SHP77 (cell line): ENCODE data around the gene ZBTB17.

Experiments
- DNase-seq, 2 experiments: peaks; one replicate each; lab custom pipeline; 2025; lab: John Stamatoyannopoulos, UW

Gene ZBTB17

DNA sequence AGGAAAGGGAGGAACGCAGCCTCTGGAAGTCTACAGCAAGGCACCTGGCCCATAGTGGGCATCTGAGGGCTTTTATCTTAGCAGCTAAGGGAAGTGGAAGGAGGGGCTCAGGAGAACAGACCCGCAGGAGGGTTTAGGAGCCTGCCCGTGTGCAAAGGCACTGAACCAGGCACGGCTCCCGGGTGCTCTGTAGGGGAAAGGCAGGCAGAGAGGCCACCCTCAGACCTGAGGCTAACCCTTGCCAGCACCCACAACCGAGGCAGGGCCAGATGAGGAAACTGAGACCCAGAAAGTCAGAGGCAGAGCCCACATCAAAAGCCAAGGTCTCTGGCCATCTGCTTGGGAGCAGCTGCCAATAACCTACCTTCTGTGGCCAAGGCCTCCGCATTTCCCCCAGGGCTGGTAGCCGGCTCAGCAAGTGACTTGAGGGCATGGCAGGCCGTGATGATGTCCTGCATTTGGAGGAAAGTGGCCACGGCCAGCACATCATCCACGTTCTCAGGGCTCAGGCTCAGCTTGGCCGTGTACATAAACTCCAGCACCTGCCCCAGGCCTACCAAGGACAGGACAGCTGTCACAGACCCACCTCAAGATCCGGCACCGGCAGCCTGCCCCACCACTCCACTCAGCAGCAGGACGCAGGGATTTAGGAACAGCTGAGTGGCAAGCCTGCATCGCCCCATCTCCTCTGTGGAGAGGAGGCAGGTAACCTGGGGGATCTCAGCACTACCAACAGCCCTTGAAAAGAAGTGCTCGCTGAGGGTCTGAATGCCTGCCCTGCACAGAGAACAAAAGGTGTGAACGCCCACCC is 29.1 kb downstream of the ZBTB17 start:
- no peak for DNase-seq

DNA sequence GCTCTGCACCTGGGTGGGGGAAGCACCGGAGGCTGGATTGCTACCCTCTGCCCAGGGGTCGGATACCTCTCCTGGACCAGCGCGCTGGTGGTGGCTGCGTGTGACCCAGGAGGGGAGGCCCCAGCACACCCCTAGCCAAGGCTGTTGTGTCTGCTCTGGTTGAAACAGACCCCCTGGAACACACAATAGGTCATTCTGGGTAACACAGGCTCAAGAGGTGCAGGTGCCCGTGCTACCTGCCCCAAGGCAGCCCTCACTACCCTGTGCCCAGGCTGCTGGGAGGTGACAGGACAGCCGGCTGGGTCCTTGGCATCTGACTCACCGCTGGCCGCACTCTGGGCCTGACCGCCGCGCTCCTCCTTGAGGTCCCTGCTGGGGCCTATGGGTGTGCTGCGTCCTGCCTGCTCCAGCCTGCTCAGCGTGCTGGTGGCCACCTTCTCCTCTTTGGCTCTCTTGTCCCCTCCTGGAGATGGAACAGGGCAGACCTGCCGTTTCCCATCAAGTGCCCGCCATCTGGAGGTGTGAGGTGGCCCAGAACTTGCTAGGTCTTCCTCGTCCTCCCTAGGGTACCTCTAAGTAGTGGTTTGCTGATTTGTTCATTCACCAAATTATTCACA is 30.0 kb downstream of the ZBTB17 start:
- DNase-seq, result no peak

DNA sequence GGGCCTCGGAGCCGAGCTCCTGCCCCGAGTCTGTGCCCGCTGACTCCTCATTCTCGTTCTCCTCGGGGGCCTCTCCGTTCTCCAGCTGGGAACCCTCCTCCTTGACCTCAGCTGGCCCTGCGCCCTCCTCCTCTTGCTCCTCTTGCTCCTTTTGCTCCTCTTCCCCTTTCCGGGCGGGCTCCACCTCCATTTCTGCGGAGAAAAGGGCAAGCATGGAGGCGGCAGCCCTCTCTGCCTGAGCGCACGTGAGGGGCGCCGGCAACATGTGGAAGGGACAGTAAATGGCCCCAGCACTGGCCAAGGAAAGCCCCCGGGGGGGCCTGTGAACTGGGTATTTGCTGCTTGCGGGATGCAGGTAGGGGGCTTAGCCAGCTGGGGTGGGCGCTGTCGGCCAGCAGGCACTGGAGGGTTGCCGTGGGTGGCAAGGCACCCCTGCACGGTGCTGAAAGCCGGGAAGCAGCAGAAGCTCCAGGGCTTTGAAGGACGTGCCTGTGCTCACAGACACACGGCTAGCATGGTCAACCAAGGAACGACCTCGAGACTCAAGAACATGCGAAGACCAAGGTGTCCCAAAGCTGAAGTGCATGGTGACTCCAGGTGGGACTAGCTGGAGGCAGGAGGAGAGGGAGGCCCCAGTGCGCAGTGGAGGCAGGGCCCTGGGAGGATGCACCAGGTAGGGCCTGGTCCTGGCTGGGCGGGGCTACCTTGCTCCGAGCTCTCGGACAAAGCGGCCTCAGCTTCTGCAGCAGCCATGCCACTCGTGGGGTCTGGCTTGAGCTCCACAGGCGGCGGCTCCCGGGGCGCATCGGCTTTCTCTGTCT is 30.7 kb downstream of the ZBTB17 start:
- no peak for DNase-seq

DNA sequence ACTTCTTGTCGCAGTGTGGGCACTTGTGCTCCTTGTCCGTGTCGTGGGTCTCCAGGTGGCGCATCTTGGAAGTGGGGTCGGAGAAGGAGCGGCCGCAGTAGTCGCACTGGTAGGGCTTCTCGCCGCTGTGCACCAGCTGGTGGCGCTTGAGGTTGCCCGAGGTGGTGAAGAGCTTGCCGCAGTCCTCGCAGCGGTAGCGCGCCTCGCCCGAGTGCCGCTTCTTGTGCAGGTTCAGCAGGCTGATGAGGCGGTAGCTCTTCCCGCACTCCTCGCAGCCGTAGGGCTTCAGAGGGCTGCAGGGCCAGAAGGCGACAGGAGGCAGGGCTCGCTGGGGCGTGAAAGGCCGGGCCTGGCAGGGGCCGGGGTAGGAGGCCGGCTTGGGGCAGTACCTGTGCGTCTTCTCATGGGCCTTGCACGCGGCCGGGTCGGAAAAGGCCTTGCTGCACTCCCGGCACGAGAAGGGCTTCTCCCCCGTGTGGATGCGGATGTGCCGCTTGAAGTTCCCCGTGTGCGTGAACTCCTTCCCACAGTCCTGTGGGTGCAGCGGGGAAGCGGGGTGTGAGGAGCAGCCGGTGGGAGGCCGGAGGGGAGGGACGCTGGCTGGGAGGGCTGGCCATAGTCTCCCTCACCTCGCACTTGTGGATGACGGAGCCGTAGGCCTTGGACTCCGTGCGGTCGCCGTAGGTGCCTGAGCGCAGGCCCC is 31.4 kb downstream of the ZBTB17 start:
- DNase-seq, result no peak

DNA sequence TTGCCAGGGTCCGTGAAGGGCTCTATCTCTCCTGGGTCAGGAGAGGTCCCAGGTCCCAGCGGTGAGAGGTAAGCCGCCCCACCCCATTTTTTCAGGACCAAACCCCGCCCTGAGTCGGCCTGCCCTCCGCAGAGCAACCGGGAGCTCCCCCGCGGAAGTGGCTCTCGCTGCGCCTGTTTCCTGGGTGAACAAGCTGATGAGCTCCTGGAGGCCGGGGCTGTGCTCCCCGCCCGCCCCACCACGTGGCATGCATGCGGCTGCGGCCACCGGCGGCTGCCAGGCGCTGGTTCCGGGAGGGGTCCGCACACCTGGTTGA is 32.0 kb downstream of the ZBTB17 start:
- no peak for DNase-seq

DNA sequence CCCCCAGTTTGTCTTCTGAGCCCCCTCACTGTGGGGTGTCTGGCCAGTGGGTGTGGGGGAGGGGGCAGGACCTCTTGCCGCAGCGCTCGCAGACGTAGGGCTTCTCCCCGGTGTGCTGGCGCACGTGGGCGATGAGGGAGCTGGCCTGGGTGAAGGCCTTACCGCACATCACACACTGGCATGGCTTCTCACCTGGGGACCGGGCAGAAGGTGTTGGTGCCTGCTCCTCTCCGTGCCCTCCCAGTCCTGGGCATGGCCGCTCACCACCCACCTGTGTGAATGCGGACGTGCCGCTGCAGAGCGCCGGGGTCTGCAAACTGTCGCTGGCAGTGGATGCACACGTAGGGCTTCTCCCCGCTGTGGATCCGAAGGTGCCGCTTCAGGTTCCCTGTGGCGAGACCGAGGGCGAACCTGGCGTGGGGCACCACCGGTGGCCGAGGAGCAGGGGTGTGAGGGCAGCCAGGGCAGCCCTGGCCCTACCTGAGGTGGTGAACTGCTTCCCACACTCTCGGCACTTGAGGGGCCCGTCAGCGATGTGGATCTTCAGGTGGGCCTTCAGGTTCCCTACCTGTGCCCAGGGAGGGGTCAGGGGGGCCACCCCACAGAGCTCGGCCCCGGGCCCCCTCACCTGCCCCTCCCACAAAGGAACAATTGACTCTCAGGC is 32.4 kb downstream of the ZBTB17 start:
- no peak for DNase-seq

DNA sequence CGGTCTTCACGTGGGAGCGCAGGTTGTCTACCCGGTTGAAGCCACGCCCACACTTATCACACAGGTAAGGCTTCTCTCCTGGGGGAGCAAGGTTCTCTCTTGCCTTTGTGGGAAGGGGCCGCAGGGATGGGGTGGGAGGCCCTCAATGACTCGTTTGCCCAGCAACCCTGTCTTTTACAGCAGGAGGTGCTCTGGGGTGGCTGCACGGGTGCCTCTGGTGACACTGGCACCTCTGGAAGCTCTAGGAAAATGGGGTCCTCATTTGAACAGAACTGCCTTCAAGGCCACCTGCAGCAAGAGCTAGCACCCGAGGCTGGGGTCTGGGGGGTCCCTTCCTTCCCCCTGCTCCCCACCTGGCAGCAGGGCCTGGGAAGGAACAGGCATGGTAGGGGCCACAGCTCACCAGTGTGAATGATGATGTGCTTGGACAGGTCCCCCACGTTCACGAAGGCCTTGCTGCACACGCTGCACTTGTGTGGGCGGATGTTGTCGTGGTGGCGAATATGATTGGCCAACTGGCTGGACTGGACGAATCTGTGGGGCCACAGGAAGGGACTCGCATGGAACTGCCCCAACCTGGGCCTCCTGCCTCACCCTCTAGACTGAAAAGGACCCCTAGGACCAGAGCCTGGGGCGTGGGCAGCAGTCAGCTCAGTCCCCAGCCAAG is 33.1 kb downstream of the ZBTB17 start:
- DNase-seq, result no peak

DNA sequence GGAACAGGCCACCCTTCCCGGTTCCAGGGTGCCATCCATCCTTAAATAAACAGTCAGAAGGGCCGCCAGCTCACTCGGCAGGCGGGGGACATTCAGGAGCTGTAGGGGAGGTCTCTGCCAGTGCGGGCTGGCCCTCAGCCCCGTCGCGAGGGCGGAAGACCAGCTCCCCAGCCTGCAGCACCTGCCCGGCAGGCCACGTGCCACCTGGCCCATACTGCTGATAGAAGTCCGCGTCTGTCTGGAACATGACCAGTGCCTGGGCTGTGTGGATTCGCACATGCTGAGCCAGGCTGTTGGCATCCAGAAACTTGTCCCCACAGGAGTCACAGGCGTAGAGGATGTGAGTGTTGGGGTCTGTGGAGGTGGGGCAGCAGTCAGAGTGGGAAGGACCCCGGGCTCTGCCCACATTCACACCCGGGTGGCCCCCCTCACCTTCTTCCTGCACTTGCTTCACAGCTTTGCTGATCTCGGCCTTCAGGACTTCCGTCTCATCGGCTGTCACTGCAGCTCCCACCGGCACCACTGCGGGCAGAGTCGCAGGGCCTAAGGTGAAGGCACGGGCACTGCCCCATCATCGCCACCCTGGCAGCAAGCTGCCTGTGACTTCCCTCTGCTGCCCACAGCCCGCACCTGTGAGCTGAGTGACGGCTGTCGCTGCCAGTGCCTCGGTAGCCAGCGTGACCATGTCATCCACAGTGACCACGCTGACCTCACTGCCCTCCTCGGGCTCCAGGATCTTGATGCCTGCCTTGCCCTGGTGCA is 33.8 kb downstream of the ZBTB17 start:
- peak in 1 of 2 experiments; percentile 22 for DNase-seq

DNA sequence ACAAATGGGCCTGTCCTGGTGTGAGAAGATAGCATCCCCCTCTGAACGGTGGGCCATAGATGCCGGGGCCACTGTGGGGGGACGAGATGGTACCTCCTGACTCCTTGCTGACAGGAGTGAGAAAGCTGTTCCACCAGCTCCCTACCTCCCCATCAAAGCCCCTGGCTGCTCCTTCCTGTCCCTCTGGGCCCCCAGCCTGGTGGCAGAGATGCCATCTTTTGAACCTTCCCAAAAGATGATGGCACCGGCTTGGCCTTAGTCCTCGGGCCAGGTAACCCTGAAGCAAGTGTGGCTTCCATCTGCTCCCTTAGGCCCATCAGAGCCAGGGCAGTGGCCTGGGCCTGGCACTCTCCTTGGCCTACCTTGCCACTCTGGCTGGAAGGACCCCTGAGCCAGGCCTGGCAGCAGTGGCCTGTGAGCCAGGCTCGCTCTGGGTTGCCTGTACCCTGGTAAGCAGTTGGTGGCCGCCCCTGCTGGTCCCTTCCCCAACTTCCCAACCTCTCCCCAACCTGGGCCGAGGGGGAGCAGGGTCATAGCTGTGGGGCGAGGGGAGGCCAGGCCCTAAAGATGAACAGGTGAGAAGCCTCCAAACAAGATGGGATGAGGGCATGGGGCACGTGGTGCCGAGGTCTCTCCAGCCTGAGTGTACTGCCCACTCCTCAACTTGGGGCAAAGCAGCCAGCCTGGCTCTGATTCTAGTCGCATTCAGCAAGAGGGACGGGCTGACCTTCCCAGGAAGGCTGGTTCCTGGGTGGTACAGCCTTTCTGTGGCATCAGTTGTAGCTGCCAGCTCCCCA is 34.7 kb downstream of the ZBTB17 start:
- DNase-seq, result no peak

DNA sequence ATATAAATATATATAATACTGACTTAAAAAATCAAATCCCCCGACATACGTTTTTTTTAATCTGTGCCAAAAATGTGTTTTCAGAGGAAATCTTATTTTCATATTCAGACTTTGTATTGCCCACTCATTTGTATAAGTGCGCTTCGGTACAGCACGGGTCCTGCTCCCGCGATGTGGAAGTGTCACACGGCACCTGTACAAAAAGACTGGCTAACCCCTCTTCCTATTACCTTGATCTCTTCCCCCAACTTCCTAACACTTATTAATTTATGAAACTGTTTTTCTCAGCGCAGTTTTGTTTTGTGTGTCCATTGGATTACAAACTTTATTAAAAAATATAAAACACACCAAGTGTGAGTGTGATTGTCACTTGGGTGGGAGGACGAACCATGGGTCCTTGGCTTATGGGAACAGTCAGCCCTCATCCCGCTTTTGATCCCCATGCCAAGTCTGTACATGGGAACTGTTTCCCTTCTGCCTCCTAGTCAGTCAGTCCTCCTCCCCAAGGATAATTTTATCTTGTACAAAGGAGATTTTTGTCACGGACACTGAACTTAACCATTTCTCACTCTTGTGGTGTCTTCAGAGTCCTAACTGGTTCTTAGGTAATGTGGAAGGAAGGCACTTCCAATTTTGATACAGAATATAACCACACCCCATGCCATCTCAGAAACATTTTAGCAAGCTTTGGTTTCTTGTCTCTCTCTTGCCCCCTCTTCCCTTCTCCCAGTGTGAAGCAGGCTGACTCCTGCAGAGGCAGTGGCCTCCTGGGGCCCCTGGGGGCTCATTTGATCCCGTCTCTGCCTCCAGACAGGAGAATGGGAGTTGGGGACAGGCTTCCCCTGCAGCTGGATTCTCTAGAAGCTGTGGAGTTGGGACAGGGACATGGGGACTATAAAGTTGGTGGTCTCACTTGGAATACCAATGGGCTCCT is 35.5 kb downstream of the ZBTB17 start:
- DNase-seq, result no peak

DNA sequence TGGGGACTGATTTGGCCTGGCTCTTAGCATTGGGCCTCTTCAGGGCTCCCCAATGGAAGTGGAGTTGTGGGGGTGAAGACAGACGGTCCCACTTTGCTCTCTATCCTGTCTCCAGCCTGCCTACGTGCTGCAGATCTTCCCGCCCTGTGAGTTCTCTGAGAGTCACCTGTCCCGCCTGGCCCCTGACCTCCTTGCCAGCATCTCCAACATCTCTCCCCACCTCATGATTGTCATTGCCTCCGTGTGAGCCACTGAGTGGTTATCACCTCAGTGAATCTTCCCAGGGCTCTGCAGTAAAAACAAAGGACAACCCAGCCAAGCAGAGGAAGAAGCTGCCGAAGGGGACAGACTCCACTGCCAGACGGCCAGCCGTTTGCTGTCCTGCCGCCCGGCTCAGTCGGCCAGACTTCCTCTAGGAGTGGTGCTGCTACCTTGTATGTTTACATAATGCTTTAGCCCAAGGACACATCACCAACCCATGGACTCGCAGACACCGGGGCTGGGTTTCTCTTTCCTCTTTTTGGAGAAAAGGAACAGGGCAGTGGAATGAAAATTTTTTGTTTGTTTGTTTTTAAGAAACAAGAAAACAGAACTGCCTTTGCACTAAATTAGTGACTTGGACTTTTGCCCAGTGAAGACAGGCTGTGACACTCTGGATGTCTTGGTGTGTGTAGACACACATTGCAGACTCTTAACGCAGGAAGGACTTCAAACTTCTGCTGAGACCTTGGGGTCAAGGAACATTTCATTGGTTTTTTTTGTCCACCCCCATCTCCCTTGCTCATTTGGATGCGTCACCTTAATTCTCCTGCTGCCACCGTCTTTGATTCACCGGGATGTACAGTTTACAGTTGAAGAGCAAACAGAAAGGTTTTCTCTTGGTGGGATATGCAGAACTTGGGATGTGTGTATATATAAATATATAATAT is 36.5 kb downstream of the ZBTB17 start:
- no peak for DNase-seq

DNA sequence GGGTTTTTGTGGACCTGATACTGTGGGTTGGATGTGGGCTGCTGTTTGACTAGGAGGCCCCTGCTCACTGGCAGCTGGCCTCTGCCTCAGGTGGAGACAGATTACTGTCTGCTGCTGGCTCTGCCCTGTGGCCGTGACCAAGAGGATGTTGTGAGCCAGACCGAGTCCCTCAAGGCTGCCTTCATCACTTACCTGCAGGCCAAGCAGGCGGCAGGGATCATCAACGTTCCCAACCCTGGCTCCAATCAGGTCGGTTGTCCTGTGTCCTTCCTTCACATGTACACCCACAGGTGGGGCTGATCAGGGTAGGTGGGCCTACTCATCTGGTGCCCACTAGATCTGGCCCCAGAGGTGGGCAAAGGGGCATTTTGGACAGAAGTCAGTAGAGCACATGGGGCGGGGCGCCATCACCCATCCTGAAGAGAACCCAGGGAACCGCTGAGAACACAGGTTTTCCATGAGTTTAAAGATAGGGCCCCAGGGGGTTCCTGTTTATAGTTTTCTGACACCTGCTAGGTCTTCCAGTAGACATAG is 37.2 kb downstream of the ZBTB17 start:
- DNase-seq, result no peak

DNA sequence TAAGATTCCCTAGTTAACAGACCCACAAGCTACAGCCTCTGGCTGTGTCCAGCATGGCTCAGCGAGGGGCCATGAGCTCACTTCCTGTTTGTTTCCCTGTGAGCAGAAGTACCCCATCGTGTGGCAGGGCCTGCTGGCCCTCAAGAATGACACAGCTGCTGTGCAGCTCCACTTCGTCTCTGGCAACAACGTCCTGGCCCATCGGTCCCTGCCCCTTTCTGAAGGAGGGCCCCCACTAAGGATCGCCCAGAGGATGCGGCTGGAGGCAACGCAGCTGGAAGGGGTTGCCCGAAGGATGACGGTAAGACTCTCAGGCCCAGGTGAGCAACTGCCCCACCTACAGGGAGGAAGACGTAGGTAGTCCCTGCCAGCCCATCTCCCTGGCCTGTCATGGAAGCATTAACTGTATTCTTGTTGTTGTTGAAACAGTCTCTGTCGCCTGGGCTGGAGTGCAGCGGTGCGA is 38.2 kb downstream of the ZBTB17 start:
- DNase-seq, result no peak

DNA sequence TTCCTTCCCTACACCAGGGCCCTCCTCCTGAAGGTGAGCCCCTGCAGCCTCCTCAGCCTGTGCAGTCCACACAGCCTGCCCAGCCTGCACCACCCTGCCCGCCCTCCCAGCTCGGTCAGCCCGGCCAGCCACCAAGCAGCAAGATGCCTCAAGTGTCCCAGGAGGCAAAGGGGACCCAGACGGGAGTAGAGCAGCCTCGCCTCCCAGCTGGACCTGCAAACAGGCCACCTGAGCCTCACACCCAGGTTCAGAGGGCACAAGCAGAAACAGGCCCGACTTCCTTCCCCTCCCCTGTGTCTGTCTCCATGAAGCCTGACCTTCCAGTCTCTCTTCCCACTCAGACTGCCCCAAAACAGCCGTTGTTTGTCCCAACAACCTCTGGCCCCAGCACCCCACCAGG is 38.8 kb downstream of the ZBTB17 start:
- no peak for DNase-seq

DNA sequence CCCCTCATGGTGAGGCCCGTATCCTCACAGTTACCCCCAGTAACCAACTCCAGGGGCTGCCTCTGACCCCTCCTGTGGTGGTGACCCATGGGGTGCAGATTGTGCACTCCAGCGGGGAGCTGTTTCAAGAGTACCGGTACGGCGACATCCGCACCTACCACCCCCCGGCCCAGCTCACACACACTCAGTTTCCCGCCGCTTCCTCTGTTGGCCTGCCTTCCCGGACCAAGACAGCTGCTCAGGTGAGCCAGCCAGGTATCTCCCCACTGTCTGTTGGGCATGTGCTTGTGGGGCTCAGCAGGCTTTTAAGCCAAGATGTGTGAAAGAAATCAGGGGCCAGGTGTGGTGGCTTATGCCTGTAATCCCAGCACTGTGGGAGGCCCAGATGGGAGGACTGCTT is 39.9 kb downstream of the ZBTB17 start:
- no peak for DNase-seq

DNA sequence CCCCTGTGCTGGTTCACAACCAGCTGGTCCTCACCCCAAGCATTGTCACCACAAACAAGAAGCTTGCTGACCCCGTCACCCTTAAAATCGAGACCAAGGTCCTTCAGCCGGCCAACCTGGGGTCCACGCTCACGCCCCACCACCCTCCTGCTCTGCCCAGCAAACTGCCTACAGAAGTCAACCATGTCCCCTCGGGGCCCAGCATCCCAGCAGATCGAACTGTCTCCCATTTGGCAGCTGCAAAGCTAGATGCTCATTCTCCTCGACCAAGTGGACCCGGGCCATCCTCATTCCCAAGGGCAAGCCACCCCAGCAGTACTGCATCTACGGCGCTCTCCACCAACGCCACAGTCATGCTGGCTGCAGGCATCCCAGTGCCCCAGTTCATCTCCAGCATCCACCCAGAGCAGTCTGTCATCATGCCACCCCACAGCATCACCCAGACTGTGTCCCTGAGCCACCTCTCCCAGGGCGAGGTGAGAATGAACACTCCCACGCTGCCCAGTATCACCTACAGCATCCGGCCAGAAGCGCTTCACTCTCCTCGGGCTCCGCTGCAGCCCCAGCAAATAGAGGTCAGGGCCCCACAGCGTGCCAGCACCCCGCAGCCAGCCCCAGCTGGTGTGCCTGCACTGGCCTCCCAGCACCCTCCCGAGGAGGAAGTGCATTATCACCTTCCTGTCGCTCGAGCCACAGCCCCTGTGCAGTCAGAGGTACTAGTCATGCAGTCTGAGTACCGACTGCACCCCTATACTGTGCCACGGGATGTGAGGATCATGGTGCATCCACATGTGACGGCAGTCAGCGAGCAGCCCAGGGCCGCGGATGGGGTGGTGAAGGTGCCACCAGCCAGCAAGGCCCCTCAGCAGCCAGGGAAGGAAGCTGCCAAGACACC is 40.6 kb downstream of the ZBTB17 start:
- no peak for DNase-seq
